T-helper 2 cell treated with Interferon-gamma antibody and Interleukin-4, amounts not matched to agents 5 μg/mL and 100 μg/mL, for 36 hours (primary cell): ENCODE data around the gene CCM2L.

Experiments used
- DNase-seq: peaks from one replicate; pipeline ENCODE4 v3.0.0; 2021; ENCODE audit warnings: low spot score
- H3K27ac Mint-ChIP-seq: one replicate; pipeline ENCODE4 v1.8.0; 2021; ENCODE audit warnings: mild to moderate bottlenecking, mixed read lengths
- H3K27me3 Mint-ChIP-seq: one replicate; pipeline ENCODE4 v1.8.0; 2021; ENCODE audit warnings: low read depth, mixed read lengths
- H3K36me3 Mint-ChIP-seq: one replicate; pipeline ENCODE4 v1.8.0; 2021; ENCODE audit warnings: low read depth, mixed read lengths
- H3K4me1 Mint-ChIP-seq: one replicate; pipeline ENCODE4 v1.8.0; 2021; ENCODE audit warnings: low read depth, mixed read lengths
- H3K4me3 Mint-ChIP-seq: one replicate; pipeline ENCODE4 v1.8.0; 2022; ENCODE audit warnings: mild to moderate bottlenecking, moderate library complexity, mixed read lengths
- H3K9me3 Mint-ChIP-seq: one replicate; pipeline ENCODE4 v1.8.0; 2021; ENCODE audit warnings: mixed read lengths

The CCM2L gene

GRCh38 chr20:32050324-32050841 is 40.1 kb downstream of the CCM2L start:
- no peak for DNase-seq
- H3K36me3 Mint-ChIP-seq, result peaks cover 2% of the 10 kb centered on the region
- peaks cover 14% of the 10 kb centered on the region for H3K4me1 Mint-ChIP-seq
- H3K27me3 Mint-ChIP-seq, result peaks cover 59% of the 10 kb centered on the region
- H3K27ac Mint-ChIP-seq, result no peak overlapping the region
- H3K9me3 Mint-ChIP-seq, result no peaks in the 10 kb centered on the region
- H3K4me3 Mint-ChIP-seq, result no peak overlapping the region

DNA sequence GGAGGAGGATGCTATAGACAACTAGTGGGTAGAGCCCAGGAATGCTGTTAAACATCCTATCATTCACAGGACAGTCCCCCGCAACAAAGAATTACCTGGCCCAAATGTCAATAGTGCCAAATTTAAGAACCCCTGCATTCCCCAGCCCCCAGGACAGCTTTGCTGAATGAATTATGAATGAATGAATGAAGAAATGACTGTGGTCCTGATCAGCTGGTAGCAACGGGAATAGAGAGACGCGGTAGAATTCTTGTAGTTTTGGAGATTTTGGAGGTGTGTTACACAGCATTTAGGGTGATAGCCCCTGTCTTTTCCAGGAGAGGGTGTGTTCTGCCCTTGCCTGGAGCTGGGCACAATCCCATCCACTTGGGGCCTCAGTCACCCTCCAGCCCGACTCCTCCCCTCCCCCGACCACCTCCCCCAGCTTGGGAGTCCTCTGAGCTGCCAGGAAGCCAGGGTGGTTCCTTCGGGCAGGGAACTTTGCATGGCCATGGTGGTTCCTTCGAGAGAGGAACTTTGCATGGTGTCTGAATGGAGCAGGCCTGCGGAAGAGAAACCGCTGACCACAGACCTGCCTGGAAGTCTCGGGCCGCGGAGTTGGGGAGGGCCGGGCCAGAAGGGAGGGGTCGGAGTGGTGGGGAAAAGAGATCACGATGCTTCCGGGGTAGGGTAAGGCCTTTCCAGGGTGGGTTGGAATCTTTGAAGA is 40.8 kb downstream of the CCM2L start:
- Mint-ChIP-seq H3K4me1 (peaks cover 14% of the 10 kb centered on the region), H3K9me3 (no peaks in the 10 kb centered on the region), H3K27me3 (peaks cover 55% of the 10 kb centered on the region), H3K27ac (no peak overlapping the region), H3K4me3 (peak overlapping the region; percentile 51), H3K36me3 (peaks cover 2% of the 10 kb centered on the region)
- no peak for DNase-seq

GRCh38 chr20:32051720-32052089 is 41.5 kb downstream of the CCM2L start:
- Mint-ChIP-seq H3K9me3 (no peaks in the 10 kb centered on the region), H3K27me3 (peaks cover 52% of the 10 kb centered on the region), H3K4me3 (peak overlapping the region; percentile 51), H3K27ac (no peak overlapping the region), H3K36me3 (peaks cover 2% of the 10 kb centered on the region), H3K4me1 (peaks cover 14% of the 10 kb centered on the region)
- DNase-seq, result no peak

GRCh38 chr20:32052090-32052777 is 42.0 kb downstream of the CCM2L start, which contains the start of gene HCK:
HCK (plus strand) TSS chr20:32052242.
- H3K4me1 Mint-ChIP-seq, result peaks cover 14% of the 10 kb centered on the region
- H3K27ac Mint-ChIP-seq, result no peak within 1 kb of the TSS

DNA sequence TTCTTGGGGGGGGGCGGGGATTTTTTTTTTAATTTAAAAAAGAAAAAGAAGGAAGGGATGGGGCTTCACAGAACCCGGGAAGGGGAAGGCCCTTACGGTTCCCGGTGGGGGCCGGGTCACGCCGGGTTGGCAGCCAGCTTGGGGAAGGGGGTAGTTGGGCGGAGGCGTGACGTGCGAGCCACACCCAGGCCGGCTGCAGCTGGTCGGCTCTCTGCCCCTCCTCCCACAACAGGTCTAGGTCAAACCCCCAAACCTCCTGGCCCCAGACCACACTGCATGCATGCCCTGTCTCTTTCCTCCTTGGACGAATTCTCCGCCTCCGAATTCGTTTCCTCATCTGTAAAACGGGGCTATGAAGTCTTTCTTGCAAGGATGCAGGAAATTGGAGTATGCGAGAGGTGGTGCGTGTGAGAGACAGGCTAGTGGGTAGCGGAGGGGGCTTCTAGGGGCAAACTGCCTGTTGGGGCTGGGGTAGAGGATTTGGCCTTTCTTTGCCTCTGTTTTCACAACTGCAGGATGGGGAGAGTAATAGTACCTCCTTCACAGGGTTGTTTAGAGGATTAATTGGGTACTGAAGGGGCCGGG is 42.6 kb downstream of the CCM2L start:
- Mint-ChIP-seq H3K4me3 (peak overlapping the region; percentile 8), H3K36me3 (peaks cover 2% of the 10 kb centered on the region), H3K27ac (no peak overlapping the region), H3K4me1 (peaks cover 14% of the 10 kb centered on the region), H3K9me3 (no peaks in the 10 kb centered on the region), H3K27me3 (peaks cover 51% of the 10 kb centered on the region)
- DNase-seq, result no peak

More at GRCh38 chr20:32052090-32052777, 42.0 kb downstream of the CCM2L start, which contains the start of gene HCK:
- Mint-ChIP-seq H3K27me3 (peaks cover 52% of the 10 kb centered on the region), H3K9me3 (no peaks in the 10 kb centered on the region), H3K36me3 (peaks cover 2% of the 10 kb centered on the region), H3K4me3 (peak within 1 kb of the TSS; percentile 51)
- DNase-seq, result no peak

GRCh38 chr20:32053648-32054047 is 43.4 kb downstream of the CCM2L start:
- Mint-ChIP-seq H3K4me1 (peaks cover 14% of the 10 kb centered on the region), H3K27me3 (peaks cover 48% of the 10 kb centered on the region), H3K4me3 (no peak overlapping the region), H3K36me3 (peaks cover 2% of the 10 kb centered on the region), H3K27ac (no peak overlapping the region), H3K9me3 (no peaks in the 10 kb centered on the region)
- no peak for DNase-seq

DNA sequence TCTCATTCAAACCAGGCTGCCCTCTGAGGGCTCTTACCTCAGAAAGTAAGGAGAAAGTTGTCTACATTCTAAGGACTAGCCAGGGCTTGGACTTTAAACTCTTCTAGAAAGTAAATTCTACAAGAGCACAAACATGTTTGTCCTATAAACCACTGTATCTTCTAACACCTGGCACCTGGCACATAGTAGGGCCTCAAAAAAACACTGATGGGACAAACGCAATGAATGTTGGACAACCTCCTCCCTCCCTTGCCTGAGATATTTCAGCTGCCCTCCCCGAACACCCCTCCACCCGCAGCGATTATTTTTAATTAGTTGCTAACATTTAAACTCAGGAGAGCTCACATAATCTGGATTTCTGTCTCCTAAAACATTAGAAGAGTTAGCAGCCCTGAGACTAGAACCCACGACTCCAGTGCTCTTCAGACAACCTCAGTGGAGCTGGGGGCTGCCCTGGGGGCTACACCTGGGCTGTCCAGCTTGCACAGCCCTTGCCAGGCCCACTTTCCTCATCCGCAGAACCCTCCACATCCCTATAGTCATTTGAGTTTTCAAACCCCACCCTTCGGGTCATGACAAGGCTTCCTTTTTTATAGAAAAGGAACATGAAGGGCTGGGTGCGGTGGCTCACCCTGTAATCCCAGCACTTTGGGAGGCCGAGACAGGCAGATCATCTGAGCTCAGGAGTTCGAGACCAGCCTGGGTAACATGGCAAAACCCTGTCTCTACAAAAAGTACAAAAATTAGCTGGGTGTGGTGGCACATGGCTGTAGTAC is 46.7 kb downstream of the CCM2L start:
- peaks cover 41% of the 10 kb centered on the region for H3K27me3 Mint-ChIP-seq
- H3K4me3 Mint-ChIP-seq, result no peak overlapping the region
- DNase-seq, result no peak
- no peaks in the 10 kb centered on the region for H3K9me3 Mint-ChIP-seq
- H3K36me3 Mint-ChIP-seq, result peaks cover 2% of the 10 kb centered on the region
- peaks cover 5% of the 10 kb centered on the region for H3K4me1 Mint-ChIP-seq
- H3K27ac Mint-ChIP-seq, result no peak overlapping the region

GRCh38 chr20:32057656-32058184 is 47.5 kb downstream of the CCM2L start:
- DNase-seq, result no peak
- H3K36me3 Mint-ChIP-seq, result no peaks in the 10 kb centered on the region
- H3K27ac Mint-ChIP-seq, result no peak overlapping the region
- peaks cover 6% of the 10 kb centered on the region for H3K4me1 Mint-ChIP-seq
- H3K4me3 Mint-ChIP-seq, result no peak overlapping the region
- H3K9me3 Mint-ChIP-seq, result no peaks in the 10 kb centered on the region
- peaks cover 38% of the 10 kb centered on the region for H3K27me3 Mint-ChIP-seq

DNA sequence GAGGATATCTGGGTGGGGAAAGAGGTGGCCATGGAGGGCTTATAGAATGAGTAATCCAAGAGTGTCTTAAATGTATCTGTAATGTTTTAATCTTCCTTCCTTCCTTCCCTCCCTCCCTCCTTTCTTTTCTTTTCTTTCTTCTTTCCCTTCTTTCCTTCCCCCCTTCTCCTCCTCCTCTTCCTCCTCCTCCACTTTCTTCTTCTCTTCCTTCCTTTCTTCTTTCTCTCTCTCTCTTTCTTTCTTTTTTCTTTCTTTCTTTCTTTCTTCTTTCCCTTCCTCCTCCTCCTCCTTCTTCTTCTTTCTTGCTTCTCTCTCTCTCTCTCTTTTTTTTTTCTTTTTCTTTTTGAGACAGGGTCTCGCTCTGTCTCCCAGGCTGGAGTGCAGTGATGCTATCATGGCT is 49.0 kb downstream of the CCM2L start:
- no peak overlapping the region for H3K27ac Mint-ChIP-seq
- H3K4me3 Mint-ChIP-seq, result no peak overlapping the region
- H3K36me3 Mint-ChIP-seq, result no peaks in the 10 kb centered on the region
- H3K9me3 Mint-ChIP-seq, result no peaks in the 10 kb centered on the region
- DNase-seq, result no peak
- H3K27me3 Mint-ChIP-seq, result peaks cover 27% of the 10 kb centered on the region
- peaks cover 6% of the 10 kb centered on the region for H3K4me1 Mint-ChIP-seq

- H3K9me3 Mint-ChIP-seq, result no peaks in the 10 kb centered on the region
- H3K27ac Mint-ChIP-seq, result no peak overlapping the region
- no peaks in the 10 kb centered on the region for H3K36me3 Mint-ChIP-seq
- peaks cover 21% of the 10 kb centered on the region for H3K27me3 Mint-ChIP-seq
- no peak overlapping the region for H3K4me3 Mint-ChIP-seq
- peak; percentile 10 for DNase-seq
- H3K4me1 Mint-ChIP-seq, result peaks cover 6% of the 10 kb centered on the region
Observed at GRCh38 chr20:32062776-32063170, 52.5 kb downstream of the CCM2L start.

DNA sequence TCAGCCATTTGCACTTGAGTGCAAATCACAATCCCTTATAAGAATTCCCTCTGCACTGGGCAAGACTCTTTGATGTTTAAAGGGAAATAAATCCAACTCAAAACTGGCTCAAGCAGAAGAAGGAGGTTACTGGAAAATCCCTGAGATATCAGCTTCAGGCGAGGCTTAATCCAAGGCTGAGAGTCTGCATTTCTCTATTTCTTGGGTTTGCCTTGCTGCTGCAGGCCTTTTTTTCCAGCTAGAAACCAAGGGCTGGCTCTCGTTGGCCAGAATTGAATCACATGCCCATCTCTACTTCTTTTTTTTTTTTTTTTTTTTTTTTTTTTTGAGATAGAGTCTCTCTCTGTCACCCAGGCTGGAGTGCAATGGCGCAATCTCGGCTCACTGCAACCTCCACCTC is 53.5 kb downstream of the CCM2L start:
- no peaks in the 10 kb centered on the region for H3K9me3 Mint-ChIP-seq
- H3K4me3 Mint-ChIP-seq, result no peak overlapping the region
- no peaks in the 10 kb centered on the region for H3K36me3 Mint-ChIP-seq
- peaks cover 6% of the 10 kb centered on the region for H3K4me1 Mint-ChIP-seq
- H3K27me3 Mint-ChIP-seq, result peaks cover 20% of the 10 kb centered on the region
- no peak for DNase-seq
- no peak overlapping the region for H3K27ac Mint-ChIP-seq

- Mint-ChIP-seq H3K9me3 (no peaks in the 10 kb centered on the region), H3K27me3 (peaks cover 15% of the 10 kb centered on the region), H3K27ac (no peak overlapping the region), H3K36me3 (no peaks in the 10 kb centered on the region), H3K4me1 (peaks cover 11% of the 10 kb centered on the region), H3K4me3 (no peak overlapping the region)
- DNase-seq, result no peak
Observed at GRCh38 chr20:32064667-32065066, 54.4 kb downstream of the CCM2L start.

- Mint-ChIP-seq H3K4me3 (no peak overlapping the region), H3K4me1 (peaks cover 17% of the 10 kb centered on the region), H3K27me3 (peaks cover 2% of the 10 kb centered on the region), H3K27ac (no peak overlapping the region), H3K9me3 (no peaks in the 10 kb centered on the region), H3K36me3 (no peaks in the 10 kb centered on the region)
- DNase-seq, result no peak
Observed at GRCh38 chr20:32067234-32067821, 57.1 kb downstream of the CCM2L start.
